ENCODE measurements around the gene SAXO1. TPM values are rescaled to one million over a fixed set of nuclear protein-coding genes. Genes with fewer than 3 reads are reported as not detected.
"Not testable (repeated sequence)": the region's sequence is repeated elsewhere in the genome, so short reads cannot be mapped to it uniquely, and the experiment has no call there.

Gene SAXO1
- total RNA-seq, 1 donor from 2014 or later: 0.15 TPM

GRCh38 chr9:18997151-18997550, 35.9 kb downstream of the SAXO1 start:
- intact Hi-C loops (cut with DNase I): no loop called here
- Histone ChIP-seq H3K27me3 (ENCODE audit: low read depth) (no peaks in the 10 kb centered on the region), H3K27ac (no peak overlapping the region), H3K36me3 (no peaks in the 10 kb centered on the region), H3K4me1 (no peaks in the 10 kb centered on the region), H3K9me3 (no peaks in the 10 kb centered on the region), H3K4me3 (no peak overlapping the region)
- no peak for DNase-seq
- ATAC-seq: no peak
- TF ChIP-seq CTCF (IDR thresholded peaks at IDR 0.05): no peak

- no peaks in the 10 kb centered on the region for H3K4me1 ChIP-seq
- H3K9me3 ChIP-seq: no peaks in the 10 kb centered on the region
- no peaks in the 10 kb centered on the region for H3K36me3 ChIP-seq
- ATAC-seq (no peak), DNase-seq (no peak)
- no peak overlapping the region for H3K4me3 ChIP-seq
- H3K27me3 ChIP-seq (ENCODE audit: low read depth): no peaks in the 10 kb centered on the region
- no peak overlapping the region for H3K27ac ChIP-seq
- intact Hi-C loops (cut with DNase I): no loop called here
- TF ChIP-seq CTCF (IDR thresholded peaks at IDR 0.05): no peak
Measured at GRCh38 chr9:18996211-18996610, 36.8 kb downstream of the SAXO1 start.

GRCh38 chr9:18994263-18994916, 38.6 kb downstream of the SAXO1 start:
- TF ChIP-seq CTCF (IDR thresholded peaks at IDR 0.05): no peak
- no peak overlapping the region for H3K4me3 ChIP-seq
- intact Hi-C loops (cut with DNase I): no loop called here
- no peaks in the 10 kb centered on the region for H3K9me3 ChIP-seq
- no peaks in the 10 kb centered on the region for H3K4me1 ChIP-seq
- H3K36me3 ChIP-seq: no peaks in the 10 kb centered on the region
- H3K27ac ChIP-seq: no peak overlapping the region
- H3K27me3 ChIP-seq (ENCODE audit: low read depth): no peaks in the 10 kb centered on the region
- no peak for ATAC-seq
- no peak for DNase-seq

- H3K36me3 ChIP-seq; H3K9me3 ChIP-seq; H3K4me3 ChIP-seq; ATAC-seq; intact Hi-C loops (cut with DNase I); H3K27ac ChIP-seq; H3K4me1 ChIP-seq; H3K27me3 ChIP-seq (ENCODE audit: low read depth); DNase-seq: not testable (repeated sequence)
Measured at GRCh38 chr9:18991197-18991596, 41.8 kb downstream of the SAXO1 start.

- Histone ChIP-seq H3K27ac (no peak overlapping the region), H3K4me3 (no peak overlapping the region), H3K4me1 (no peaks in the 10 kb centered on the region), H3K36me3 (no peaks in the 10 kb centered on the region), H3K9me3 (no peaks in the 10 kb centered on the region), H3K27me3 (ENCODE audit: low read depth) (no peaks in the 10 kb centered on the region)
- no peak for ATAC-seq
- TF ChIP-seq CTCF (IDR thresholded peaks at IDR 0.05): no peak
- DNase-seq: no peak
- intact Hi-C loops (cut with DNase I): no loop called here
Measured at GRCh38 chr9:18990494-18990893, 42.5 kb downstream of the SAXO1 start.

GRCh38 chr9:18989865-18990264, 43.1 kb downstream of the SAXO1 start:
- no peaks in the 10 kb centered on the region for H3K4me1 ChIP-seq

More at GRCh38 chr9:18989865-18990264, 43.1 kb downstream of the SAXO1 start:
- TF ChIP-seq CTCF (IDR thresholded peaks at IDR 0.05): no peak
- Histone ChIP-seq H3K27me3 (ENCODE audit: low read depth) (no peaks in the 10 kb centered on the region), H3K4me3 (no peak overlapping the region), H3K27ac (no peak overlapping the region), H3K36me3 (no peaks in the 10 kb centered on the region), H3K9me3 (no peaks in the 10 kb centered on the region)
- ATAC-seq: no peak
- intact Hi-C loops (cut with DNase I): no loop called here
- DNase-seq: no peak
